ENCODE results near the gene C19orf33.
"Not testable (repeated sequence)": the region's sequence is repeated elsewhere in the genome, so short reads cannot be mapped to it uniquely, and the experiment has no call there.

The C19orf33 gene
- total RNA-seq = 0.04 to 0.20 reads per million in 2 donors

DNA sequence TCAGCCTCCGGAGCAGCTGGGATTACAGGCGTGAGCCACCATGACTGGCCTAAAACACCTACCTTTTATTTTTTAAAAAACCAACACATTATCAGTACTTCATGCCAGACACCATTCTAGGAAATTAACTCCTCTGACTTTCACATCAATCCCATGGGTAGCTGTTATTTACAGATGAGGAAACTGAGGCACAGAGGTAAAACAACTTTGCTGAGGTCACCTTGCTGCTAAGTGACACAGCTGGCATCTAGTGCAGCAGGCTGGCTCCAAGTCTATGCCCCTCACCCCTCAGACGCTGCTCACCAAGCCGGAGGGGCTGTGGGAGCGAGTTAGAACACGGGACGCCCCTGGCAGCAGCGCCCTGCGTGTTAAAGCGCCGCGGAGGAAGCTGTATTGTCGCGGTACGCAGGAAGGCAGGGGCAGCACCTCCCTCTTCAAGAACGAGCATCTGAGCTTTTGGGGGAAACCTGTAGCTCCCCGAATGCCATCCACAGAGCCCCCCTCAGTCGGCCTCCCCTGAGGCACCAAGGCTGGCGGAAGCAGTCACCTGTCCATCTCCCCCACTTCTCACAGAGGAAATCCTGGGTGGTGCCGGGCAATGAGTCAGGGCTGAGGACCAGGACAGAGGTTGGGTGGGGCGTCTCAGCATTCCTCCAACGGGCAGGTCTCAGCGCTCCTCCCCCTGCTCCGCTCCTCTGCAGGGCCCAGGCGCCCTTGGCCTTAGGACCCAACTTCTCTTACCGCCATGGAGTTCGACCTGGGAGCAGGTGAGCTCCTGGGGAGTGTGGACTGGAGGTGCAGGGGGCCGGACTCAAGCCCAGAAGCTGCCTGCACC lies at the start of gene C19orf33:
Gene C19orf33 (plus strand): TSS at position 735 of the 835 bp plus-strand sequence. CDS start 11 bp downstream, at position 746.
- no peak for DNase-seq

DNA sequence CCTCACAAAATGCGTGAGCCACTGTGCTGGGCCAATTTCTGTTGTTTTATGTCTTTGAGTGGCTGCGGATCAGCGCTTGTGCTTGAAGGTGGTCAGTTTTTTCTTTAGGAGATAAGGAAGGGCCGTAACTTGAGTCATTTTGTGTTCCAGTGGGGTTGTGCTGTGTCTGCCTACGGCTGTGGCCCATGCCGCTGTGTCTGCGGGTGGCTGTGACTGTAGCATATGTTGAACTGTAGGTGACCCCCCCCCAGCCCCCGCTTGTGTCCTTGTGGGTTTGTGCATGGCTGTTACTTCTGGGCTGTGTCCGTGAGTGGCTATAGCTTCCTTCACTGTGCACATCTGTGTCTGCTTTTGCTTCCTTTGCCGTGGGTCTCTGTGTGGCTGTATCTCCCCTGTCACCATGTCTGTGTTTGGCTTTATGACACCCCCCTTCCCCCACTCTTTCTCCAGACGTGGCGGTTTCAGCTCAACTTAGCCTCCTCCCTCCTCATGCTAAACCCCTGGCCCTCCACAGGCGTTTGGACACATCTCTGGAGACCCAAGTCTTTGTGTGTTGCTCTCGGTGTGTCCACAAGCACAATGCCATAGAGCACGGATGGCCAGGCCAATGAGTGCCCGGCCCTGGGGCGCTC lies 48.6 kb upstream of the C19orf33 start:
- no peak for DNase-seq

DNA sequence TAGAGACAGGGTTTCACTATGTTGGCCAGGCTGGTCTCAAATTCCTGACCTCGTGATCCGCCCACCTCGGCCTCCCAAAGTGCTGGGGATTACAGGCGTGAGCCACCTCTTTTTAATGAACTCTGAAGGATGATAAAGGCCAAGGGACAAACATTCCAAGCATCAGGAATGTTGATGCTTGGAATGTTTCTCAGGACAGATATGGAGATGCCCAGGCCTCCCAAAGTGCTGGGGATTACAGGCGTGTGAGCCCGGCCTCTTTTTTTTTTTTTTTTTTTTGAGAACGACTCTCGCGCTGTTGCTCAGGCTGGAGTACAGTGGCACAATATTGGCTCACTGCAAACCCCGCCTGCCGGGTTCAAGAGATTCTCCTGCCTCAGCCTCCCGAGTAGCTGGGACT lies 42.1 kb upstream of the C19orf33 start:
- DNase-seq = not testable (repeated sequence)

DNA sequence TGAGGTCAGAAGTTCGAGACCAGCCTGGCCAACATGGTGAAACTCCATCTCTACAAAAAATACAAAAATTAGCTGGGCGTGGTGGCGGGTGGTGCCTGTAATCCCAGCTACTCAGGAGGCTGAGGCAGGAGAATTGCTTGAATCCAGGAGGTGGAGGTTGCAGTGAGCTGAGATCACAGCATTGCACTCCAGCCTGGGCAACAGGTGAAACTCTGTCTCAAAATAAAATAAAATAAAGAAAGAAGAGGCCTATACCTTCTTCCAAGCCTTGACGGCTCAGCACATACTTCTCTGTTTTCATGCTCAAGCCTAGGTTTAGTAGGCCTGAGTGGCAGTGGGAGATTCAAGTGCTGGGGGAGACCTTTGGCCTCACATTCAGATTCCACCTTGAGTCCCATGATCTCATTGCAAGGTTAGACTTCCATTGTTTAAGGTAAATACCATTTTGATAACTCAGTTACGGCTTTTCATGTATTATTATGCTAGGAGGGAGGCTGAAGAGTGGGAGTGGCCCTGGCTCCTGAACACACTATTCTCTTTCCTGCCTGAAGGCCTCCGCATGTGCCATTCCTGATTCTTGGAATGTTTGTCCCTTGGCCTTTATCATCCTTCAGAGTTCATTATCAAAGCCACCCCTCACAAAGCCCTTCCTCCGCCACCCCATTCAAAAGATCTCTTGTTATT lies 41.3 kb upstream of the C19orf33 start:
- DNase-seq = no peak

DNA sequence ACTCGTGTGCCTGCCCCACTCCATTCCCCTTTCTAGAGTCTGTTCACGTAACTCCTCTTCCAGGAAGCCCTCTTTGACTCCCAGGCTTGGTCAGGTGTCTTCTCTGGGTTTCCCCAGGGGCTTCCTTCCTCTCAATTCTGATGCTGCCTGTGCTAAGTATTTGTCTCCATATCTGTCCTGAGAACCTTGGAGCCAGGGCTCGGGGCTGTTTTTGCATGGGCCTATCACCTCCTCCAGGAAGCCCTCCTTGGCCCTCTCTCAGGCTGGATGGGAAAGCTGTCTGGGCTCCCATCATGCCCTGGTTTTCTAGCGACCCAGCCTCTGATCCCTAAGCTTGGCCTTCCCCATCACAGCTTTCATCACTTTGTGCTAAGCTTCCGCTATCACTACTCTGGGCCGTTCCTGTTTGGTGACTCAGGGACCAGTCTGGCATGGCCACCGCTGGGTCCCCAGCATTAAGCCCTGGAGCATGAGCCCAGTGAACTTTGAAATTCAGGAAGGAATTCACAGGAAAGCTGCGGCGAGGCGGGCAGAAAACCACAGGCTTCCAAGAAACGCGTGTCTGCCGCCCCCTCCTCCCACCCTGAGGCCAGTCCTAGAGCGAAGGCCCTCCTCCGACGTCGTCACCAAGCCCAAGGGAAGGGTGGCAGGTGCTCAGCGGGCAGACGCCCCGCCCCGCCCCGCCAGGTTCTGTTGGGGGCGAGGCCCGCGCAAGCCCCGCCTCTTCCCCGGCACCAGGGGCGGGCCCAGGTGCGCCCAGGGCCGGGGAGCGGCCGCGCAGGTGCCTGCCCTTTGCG lies 40.2 kb upstream of the C19orf33 start:
- DNase-seq = no peak

DNA sequence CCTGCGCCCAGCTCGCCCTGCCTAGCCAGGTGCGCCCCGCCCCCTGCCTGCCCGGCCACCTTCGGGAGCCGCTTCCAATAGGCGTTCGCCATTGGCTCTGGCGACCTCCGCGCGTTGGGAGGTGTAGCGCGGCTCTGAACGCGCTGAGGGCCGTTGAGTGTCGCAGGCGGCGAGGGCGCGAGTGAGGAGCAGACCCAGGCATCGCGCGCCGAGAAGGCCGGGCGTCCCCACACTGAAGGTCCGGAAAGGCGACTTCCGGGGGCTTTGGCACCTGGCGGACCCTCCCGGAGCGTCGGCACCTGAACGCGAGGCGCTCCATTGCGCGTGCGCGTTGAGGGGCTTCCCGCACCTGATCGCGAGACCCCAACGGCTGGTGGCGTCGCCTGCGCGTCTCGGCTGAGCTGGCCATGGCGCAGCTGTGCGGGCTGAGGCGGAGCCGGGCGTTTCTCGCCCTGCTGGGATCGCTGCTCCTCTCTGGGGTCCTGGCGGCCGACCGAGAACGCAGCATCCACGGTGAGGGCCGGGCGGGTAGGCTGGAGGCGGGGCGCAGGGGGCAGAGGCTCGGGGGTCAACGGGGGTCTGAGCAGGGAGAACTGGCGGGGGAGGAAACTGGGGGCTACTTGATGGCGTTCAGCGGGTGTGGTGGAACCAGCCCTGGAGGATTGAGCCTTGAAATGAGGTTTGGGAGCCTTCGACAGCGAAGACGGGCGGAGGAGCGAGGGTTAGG lies 39.4 kb upstream of the C19orf33 start, which contains the start of gene SPINT2:
Gene SPINT2 (plus strand): TSS at position 88 of the 727 bp plus-strand sequence. CDS start 320 bp downstream, at position 408.
- no peak for DNase-seq

DNA sequence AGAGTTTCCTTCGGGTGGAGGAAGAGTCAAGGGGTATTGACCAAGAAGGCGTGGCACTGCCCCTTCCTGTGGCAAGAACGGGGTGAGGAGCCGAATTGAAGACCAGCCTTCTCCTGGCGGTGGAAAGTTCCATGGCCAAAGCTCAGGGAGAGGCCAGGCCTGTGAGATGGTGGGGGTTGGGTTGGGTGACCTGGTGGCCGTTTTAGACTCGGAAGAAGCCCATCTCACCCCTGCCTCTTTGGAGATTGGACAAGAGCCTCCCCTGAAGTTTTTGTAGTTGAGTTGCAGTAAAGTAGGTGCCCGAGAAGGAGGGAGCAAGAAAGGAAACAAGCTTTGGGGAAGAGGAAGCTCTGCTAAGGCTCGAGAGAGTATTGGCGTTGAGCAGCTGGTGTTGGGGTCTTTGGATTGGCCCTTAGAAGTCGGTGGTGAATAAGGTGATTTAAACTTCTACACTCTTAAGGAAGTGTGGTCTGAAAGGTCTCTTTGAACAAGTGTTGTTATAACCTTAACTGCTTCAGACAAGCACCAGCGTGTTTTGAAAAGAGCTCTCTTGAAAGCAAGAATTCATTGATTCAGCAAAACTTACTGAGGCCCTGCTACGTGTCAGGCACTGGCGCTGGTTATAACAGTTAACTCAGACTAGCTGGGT lies 38.7 kb upstream of the C19orf33 start:
- DNase-seq = no peak

DNA sequence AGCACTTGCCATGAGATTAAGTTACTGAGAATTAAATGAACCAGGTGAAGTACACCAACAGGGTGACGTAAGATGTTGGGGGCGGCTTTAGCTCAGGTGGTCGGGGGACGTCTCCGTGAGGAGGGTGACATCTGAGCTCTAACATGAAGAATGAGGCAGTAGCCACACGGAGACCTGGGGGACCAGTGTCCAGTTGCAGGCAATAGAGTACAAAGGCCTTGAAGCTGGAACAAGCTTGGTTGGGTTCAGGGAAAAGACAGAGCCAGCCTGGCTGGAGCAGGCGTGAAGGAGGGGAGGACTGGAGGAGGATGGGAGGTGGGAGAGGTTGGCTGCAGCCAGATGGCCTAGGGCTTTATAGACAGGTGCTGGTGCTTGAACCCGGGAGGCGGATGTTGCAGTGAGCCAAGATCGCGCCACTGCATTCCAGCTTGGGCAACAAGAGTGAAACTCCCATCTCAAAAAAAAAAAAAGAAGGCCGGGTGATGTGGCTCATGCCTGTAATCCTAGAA lies 38.1 kb upstream of the C19orf33 start:
- no peak for DNase-seq

DNA sequence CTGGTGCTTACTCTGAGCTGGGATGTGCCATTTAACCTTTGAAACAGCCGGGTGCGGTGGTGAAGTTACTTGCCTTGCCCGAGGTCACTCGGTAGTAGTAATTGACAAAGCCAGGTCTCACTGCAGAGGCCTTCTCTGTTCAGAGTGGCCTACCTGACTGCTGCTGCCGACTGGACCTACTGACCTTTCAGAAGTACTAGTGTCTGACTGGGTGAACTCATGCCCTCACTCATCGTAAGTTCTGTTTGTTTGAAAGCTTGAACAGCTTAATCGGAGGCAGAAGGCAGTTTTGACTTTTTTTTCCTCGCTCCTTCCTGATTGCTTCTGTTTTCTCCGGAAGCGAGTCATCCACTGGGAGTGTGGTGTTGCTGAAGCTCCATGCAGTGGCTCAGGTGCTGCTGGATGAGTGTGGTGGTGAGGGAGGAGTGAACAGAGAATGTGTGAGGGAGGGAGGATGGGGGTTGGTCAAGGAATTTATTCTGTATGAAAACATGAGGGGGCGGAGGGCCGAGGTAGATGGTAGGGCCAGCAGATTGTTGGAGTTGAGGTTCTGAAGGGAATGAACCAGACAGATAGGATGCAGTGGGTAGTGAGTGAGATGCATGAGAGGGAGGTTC lies 37.0 kb upstream of the C19orf33 start:
- no peak for DNase-seq

DNA sequence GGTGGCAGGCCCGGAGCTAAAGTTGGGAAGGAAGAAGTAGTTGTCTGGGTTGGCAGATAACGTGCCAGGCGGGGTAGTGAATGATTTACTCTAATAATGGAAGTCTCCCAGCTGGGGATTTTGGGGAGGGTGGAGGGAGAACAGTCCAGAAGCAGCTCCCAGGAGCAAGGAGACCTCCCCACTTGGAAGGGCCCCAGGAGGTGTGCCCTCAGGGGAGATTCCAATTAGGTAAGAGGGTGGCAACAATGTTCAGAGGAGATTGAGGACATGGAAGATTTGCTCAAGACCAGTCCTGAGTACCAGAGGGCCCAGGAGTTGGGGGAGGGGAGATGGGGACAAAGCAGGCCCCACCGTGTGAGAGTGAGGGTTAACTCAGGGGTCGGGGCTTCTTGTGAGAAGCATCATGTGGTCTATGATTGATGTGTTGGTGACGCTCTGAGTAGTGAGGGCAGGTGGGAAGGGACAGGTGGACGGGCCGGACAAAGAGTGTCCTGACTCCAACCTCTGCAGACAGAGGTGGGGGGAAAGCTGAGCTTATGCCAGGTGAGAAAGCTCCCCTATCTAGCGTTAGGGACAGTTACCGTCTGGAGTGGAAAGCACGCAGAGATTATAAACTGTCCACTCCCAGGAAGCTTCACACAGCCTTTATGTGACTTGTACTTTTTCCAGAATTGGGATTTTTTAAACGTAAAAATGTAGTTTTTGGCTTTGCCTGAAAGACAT lies 36.1 kb upstream of the C19orf33 start:
- DNase-seq = no peak

DNA sequence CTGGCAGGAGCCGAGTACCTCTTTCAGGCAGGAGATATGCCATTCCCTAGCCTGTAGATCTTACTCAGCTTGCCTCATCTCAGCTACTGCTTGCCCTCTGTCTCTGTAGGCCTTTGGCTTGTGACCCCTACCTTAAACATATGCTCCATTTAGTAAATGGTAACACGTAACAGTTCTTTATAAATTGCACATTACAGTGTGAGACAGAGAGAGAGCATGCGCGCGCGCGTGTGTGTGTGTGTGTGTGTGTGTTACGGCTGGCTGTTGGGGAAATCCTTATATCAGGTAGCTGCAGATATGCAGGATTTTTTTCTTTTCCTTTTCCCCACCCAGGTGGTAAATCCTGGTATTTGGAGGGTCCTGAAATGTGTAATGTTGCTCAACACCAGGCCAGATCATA lies 35.5 kb upstream of the C19orf33 start:
- DNase-seq = no peak

DNA sequence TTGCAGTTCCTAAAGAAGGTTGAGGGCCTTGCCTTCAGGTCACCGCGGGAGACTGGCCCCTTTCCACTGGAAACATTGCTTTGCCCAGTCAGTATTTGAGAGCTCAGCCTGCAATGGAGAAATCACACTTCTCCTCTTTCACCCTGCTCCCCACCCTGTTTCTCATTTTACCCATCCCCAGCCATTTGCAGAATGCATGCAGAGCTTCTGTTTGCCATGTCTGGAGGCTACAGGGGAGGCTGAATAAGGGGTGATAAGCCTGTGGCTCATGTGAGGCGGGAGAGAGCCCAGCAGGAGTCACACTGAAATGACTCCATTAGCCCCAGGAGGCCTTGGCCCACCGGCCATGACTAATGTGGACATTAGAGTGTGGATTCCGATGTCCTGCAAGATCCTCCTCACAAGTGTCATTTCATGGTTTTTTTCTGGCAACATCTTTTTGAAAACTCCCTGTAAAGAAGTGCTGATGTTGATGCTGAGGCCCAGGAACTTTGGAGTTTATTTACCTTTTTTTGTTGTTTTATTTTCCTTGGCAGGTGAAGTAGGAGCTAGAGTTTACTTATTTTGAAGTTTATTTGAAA lies 33.4 kb upstream of the C19orf33 start:
- DNase-seq = no peak

DNA sequence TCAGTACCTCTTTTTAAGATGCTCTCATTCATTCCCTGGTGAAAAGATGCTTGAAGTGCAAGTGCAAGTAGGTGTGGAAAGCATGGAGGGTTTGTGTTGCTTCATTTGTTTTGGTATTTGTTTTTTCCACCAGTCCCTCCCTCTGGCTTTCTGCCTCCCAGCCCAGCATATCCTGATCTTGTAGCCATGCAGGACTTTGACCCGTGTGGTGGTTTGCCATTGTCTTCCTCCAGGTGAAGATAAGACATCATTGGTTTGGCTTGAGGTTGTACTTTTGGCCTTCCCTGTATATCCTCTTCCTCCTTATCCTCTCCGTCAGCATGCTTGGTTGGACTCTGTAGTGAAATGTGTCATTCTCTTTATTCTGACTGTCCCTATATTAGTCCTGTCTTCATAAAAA lies 30.6 kb upstream of the C19orf33 start:
- DNase-seq = no peak

DNA sequence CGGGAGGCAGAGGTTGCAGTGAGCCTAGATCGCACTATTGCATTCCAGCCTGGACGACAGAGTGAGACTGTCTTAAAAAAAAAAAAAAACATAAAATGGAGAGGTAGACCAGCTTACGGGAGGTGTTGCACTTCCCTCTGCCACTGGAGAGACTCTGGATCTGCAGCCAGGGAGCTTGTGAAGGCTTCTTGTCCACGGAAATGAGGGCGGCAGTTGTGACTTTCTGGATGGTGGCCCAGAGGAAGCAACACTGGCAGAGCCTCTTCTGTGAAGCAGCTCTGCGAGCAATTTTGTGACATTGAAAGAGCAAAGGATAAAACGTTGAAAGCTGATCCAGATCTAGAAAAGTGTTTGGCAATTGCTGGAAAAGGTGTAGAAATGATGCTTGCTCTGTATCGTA lies 29.3 kb upstream of the C19orf33 start:
- DNase-seq = no peak

DNA sequence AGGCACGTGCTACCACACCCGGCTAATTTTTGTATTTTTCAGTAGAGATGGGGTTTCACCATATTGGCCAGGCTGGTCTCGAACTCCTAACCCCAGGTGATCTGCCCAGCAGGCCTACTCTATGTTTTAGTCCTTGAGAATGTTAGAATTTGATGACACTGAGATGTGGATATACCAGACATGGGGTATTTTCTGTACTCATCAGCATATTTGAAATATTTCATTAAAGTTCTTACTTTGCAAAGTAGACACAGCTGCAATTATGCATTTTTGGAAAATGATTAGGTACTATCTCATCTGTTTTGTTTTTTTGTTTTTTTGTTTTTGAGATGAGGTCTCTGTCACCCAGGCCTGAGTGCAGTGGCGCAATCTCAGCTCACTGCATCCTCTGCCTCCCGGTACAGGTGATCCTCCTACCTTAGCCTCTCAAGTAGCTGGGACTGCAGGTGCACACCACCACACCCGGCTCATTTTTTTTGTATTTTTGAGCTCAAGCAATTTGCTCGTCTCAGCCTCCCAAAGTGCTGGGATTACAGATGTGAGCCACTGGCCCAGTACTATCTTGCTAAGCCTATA lies 27.0 kb upstream of the C19orf33 start:
- DNase-seq = no peak

DNA sequence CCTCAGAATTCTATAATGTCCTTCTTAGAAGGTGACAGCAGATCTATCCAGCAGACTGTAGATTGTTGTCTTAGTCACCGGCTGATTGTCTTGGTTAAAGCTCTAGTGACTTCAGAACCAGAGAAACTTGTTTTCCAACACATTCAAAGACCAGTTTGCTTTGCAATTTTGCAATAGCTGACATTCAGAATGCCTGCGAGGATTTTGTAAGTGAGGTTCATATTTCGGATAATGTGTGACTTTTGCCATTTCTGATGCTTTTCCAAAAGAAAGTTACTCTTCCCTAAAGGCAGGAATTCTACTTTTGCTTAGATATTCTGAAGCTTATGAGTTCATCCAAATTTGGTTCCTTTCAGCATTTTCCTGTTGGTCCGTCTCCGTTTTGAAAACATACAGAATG lies 26.5 kb upstream of the C19orf33 start:
- DNase-seq = no peak

DNA sequence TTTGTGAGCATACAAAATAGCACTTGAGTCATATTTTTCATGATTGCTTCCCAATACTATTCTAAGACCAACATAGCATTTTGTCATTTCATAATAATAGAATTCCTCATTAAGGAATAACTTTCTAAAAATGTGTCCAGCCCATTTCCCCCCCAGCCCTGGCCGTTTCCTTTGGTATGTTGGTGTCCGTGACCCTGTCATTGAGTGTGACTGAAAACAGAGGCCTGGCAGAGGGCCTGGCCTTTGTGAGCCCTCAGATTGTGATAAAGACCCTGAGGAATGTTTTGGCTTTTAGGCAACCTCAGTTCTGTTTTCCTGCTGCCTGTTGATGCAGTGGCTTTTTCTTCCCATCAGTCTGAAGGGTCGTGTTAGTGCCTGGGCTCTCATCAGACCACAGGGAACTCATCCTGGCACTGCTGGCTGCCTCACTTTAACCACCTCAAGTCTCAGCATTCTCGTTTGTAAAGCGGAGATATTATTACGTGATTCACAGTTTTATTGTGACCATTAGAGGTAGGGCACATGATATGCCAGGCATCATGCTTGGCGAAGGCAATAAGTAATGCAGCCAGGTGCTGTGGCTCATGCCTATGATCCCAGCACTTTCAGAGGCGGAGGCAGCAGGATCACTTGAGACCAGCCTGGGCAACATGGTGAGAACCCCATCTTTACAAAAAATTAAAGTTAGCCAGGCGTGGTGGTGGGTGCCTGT lies 25.9 kb upstream of the C19orf33 start:
- DNase-seq = no peak

DNA sequence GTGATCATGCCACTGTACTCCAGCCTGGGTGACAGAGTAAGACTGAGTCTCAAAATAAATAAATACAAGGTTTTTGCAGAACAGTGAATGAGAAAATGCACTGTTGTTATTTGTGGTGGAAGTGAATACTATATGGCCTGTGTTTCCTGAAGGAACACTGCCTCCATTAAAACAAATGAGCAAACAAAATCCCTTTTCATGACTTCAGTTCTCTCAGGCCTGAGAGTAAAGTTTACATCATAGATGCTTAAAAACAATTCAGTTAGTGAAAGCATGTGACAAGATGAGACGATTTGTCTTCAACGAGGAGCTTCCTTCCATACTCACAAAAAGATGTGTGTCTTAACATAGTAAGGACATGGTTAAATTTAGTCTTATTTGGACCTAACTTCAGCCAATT lies 25.3 kb upstream of the C19orf33 start:
- no peak for DNase-seq
